CD1c-positive myeloid dendritic cell (primary cell): ENCODE measurements around the gene LDB3.

Experiments
- DNase-seq: peaks from one replicate; pipeline ENCODE4 v3.0.0-alpha.2; 2016; ENCODE audit errors: extremely low spot score

LDB3 gene

DNA sequence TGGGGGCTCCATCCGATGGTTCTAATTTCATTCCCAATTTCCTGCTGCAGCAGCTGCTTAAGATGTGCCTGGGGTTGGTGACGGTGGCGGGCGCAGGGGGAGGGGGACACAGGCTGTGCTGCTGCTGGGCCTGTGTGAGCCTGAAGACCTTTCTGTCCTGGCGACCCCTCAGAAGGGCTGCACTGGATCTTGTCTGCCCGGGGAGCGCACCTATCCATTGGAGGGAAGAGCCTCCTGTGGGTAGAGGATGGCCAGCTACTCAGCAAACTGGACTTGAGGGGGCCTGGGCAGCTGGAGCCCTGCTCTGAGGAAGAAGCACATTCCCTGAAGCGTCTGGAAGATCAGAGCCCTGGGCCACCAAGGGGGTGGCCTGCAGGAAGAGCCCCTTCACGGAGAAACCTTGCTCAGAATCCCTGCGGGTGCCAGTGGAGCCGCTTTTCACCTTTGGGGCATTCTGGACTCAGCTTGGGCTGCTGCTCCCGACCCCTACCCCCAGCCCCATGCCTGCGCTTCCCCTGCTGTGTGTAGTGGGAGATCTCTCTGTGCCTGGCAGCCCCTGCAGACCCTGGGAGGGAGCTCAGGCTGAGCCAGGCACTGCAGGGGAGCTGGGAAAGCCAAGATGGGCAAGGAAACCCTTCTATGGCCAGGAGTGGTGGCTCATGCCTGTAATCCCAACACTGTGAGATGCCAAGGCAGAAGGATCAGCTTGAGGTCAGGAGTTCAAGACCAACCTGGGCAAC, 17.8 kb downstream of the LDB3 start:
- no peak for DNase-seq

DNA sequence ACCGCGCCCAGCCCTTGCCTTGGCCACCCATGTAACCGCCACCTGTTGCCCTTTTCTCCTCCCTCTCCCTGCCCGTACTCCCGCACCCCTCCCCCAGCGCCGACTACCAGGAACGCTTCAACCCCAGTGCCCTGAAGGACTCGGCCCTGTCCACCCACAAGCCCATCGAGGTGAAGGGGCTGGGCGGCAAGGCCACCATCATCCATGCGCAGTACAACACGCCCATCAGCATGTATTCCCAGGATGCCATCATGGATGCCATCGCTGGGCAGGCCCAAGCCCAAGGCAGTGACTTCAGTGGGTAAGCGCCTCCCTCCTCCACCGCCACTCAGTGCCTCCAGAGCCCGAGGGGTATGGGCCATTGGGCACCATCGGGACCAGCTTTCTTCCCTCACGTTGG, 18.7 kb downstream of the LDB3 start:
- DNase-seq: no peak

- no peak for DNase-seq
These were observed 19.4 kb downstream of the LDB3 start for GRCh38 chr10:86687750-86688149.

GRCh38 chr10:86688398-86688921, 20.1 kb downstream of the LDB3 start:
- peak; percentile 70 for DNase-seq

DNA sequence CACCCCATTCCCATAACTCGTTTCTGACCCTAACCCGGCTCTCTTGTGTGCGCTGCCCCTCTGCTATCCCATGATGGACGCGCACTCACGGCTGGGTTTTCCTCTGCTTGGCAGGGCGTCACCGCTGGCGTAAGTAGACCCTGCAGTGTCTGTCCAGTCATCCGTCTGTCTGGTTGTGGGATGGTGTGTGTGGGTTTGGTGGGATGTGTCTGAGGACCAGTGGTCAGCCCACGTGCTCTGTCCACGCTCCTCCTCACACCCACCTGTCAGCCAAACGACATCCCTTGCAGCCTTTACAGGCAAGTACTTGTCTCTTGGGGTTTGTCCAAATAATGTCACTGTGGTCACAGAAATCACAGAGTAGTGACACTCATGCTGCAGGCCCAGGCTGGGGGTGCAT, 20.8 kb downstream of the LDB3 start:
- DNase-seq: no peak

GRCh38 chr10:86690231-86690630, 21.9 kb downstream of the LDB3 start:
- no peak for DNase-seq

- no peak for DNase-seq
These were observed 22.4 kb downstream of the LDB3 start for GRCh38 chr10:86690657-86691084.

DNA sequence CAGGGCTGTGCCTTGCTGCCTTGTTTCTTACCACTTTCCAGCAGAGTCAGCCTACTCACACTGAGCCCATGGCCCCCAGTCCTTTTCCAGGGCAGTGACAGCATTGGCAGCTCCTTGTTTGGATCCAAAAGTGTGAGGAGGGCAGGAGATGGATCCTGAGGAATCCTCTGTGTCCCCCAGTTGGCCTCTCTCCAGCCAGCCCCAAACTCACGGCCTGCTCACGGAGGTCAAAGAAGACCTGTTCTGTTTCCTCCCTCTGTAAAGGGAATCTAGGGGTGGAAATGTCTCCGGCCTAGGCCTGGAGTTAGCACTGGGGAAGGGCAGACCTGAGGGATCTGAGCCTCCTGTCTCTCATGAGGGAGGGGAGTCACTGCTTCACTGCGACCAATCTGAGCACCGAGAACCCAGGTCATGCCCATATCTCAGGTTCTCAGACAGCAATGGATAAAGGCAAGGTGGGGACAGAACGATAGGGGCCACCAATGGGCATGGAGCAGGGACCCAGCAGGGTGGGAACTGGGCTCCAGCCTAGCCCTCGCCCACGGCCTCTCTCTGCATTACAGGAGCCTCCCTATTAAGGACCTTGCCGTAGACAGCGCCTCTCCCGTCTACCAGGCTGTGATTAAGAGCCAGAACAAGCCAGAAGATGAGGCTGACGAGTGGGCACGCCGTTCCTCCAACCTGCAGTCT, 23.2 kb downstream of the LDB3 start:
- DNase-seq: no peak

DNA sequence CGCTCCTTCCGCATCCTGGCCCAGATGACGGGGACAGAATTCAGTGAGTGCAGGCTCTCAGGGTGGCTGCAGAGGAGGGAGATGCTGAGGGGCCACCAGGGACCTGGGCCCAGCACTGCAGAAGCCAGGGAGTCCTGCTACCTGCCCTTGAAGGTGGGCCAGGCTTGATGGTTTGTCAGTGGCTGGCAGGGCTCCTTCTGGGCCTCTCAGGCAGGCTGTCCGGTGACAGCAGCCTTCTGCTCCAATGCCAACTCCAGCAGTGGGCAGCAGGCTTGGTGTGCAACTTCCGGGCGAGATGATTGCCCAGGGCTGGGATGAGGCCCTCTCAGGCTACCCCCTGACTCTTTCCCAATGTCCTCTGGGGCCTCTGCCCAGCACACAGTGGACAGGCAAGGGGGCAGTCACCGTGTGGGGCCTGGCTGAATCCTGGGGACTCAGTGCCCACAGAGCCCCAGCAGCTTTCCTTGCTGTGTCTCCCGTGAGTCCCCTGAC, 23.8 kb downstream of the LDB3 start:
- DNase-seq: no peak

DNA sequence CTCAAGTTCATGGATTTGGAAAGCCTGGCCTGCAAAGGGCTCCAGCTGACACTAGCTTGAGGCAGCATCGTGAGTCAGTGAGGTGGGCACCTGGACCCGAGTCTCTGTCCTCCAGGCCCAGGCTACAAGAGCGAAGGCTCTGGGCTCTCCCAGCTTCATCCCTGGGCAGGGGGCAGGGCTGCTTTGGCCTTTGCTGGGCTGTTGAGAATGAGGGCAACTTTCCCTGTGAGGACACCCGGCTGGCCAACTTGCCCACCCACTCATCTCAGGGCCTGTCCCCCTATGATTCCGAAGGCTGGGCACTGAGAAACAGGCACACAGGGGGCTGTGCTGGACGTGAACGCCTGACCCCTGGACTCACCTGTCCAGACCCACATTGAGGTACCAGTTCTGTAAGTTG, 24.4 kb downstream of the LDB3 start:
- no peak for DNase-seq

- no peak for DNase-seq
These were observed 25.0 kb downstream of the LDB3 start for GRCh38 chr10:86693275-86693674.

GRCh38 chr10:86693721-86694369, 25.5 kb downstream of the LDB3 start:
- peak; percentile 48 for DNase-seq

DNA sequence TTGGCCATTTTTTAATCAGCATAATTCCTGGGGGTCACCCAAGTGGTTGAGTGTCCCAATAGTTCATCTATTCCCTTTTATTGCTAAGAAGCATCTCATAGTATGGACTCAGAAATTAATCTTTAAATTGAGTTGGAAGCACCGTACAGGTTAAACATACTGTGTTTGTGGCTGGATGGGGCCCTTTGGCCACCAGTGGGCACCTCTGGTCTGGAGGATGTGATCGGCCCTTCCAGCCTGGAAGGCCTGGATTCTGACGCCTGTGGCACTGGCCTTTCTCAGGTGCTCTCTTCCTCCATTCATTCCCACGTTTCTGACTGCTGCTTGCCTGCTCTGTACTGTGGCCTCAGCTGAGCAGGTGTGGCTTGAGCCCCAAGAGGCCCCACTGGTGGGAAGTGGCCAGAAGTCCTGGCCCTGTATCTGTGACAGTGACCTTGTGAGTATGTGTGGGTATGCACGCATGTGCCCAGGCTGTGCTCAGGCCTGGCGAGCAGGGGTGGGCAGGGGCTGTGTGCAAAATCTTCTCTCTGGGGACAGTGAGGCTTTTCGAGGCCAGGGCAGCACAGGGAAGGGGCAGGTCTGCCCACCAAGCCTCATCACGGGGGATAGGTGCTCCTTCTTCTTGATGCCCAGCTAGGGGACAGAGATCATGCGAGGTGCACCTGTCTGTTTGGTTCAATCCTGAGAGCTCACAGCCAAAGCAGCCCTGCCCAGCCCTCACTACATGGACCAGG, 30.1 kb downstream of the LDB3 start:
- no peak for DNase-seq

DNA sequence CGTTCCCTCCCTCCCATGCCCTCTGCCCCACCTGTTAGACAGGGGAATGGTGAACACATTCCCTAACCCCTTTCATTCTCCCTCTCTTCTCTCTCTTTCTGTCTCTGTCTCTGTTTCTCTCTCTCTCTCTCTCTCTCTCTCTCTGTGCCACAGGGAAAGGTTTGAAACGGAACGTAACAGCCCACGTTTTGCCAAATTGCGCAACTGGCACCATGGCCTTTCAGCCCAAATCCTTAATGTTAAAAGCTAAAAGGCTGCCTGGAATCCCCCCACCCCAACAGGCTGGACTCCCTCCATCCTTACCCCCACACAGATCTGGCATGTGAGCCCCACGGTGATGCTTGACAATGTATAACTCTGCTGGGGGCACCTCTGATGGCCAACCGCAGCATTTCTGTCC, 30.8 kb downstream of the LDB3 start:
- no peak for DNase-seq

- no peak for DNase-seq
These were observed 31.2 kb downstream of the LDB3 start for GRCh38 chr10:86699541-86699940.

GRCh38 chr10:86699991-86700840, 31.9 kb downstream of the LDB3 start:
- DNase-seq: no peak

GRCh38 chr10:86700851-86701617, 32.7 kb downstream of the LDB3 start:
- no peak for DNase-seq

DNA sequence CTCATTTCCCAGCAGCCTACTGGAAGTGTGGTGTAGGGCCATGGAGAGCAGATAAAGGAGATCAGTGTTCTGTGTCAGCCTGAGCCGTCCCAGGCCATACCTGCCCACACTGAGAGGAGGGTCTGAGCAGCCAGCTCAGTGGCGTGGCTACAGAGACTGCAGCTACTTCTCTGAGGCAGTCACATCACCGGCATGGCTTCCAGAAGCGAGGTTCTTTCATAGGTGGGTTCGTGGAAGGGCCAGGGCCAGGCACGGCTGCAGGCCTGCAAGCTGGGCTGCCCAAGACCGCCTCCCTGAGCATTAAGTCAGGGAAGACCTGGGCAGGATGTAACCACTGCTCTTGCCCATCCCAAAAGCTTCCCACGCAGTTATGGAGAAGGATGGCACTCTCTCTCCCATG, 34.9 kb downstream of the LDB3 start:
- DNase-seq: no peak

- DNase-seq: no peak
These were observed 36.8 kb downstream of the LDB3 start for GRCh38 chr10:86705139-86705538.

- no peak for DNase-seq
These were observed 37.6 kb downstream of the LDB3 start for GRCh38 chr10:86705905-86706304.
